ENCODE results near the gene VPS37C. TPM values are rescaled to one million over a fixed set of nuclear protein-coding genes. Genes with fewer than 3 reads are reported as not detected.

The VPS37C gene
- total RNA-seq, 1 donor from 2014 or later, result 15.8 TPM

DNA sequence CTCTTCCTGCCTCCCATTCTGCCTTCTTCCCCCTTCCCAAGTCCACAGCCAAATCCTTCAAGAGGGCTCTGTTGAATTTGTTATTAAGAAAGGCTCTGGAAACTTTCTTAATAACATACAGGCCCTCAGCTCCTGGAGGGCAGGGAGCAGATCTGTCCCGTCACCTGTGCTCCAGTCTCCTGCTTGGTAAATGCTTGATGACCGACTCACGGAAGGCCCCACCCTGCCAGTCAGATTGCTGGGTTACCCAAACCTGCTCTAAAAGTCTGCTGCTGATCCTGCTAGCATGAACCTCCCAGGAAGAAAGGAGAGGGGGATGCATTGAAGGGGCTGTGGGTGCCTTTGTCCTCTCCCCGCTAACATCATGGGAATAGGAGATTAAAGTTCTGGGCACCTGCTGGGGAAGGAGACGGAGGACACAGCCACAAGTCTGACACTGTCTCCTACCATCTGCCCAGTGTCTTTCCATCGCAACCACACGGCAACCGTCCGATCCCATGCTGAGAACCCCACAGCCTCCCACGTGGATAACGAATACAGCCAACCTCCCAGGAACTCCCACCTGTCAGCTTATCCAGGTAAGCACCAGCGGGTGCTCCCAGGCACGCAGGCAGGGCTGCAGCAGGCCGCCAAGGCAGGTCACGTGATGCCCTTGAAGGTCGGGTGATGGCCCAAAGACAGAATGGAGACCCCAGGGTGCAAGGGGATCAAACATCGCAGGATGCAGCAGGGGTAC, 36.5 kb downstream of the VPS37C start:
- intact Hi-C loops (cut with micrococcal nuclease), result no loop called here
- DNase-seq (no peak), ATAC-seq (no peak)

DNA sequence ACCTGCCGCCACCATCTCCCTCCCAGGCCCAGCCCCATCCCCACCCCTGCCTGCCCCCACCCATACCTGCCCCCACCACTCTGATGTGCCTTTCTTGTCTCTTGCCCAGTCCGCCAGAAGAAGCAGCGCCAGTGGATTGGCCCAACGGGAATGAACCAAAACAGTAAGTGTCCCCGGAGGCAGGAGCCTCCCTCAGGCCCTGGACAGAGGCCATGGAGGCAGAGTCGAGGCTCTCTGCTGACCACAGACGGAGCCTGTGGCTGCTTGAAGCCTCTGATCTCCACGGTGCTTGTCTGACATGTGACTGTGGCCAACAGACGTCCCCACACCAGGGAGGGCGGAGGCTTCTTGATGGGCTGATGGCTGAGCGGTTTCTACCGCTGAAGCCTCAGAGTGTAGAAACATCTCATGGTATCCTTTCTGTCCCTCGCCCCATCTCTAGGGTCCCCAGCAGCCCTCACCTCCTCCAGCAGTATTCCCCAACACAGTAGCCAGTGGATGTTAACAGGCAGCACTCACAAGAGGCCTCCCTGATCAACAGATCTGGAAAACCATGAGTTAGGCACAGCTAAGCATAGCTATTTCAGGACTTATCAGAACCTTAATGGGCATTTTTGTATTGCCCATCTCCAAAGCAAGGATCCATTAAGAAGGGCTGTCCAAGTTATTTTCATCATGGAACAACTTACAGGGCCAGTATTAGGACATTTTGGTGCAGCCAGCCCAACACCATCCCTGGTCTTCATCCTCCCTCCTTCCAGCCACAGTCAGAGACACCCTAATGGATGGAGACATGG, 37.3 kb downstream of the VPS37C start:
- intact Hi-C loops (cut with micrococcal nuclease), result no loop called here
- ATAC-seq (no peak), DNase-seq (no peak)

DNA sequence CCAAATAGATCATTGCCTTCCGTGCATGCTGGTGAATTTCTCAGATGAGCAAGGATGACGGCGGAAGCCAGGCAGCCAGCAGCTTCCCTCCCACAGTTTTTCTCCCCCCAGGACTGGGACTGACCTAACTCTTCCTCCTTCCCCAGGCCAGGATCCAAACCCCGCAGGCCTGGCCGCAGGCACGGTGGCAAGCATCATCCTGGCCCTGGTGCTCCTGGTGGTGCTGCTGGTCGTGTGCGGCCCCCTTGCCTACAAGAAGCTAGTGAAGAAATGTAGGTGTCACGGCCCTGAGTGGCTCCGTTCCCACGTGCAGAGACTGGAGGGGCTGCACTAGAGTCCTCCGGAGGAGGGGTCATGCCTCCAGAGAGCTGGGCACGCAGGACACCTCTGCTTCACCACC, 38.5 kb downstream of the VPS37C start:
- intact Hi-C loops (cut with micrococcal nuclease), result no loop called here
- DNase-seq (no peak), ATAC-seq (no peak)

DNA sequence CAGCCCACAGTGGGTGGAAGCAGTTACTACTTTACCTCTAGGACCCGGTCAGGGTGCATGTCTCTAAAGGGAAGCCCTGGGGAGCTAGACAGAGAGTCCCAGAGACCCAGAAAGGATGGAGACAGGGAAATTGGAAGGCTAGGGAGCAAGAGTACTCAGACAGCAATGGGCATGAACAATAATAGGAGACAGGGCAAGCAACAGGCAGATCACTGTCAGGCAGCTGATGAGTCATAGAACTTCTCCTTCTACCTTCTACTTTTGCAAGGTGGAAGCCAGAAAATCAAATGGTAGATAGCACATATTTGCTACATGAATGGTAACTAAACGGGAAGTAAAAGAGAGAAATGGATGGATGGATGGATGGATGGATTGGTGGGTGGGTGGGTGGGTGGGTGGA, 39.3 kb downstream of the VPS37C start:
- DNase-seq (no peak), ATAC-seq (no peak)
- intact Hi-C loops (cut with micrococcal nuclease), result no loop called here

DNA sequence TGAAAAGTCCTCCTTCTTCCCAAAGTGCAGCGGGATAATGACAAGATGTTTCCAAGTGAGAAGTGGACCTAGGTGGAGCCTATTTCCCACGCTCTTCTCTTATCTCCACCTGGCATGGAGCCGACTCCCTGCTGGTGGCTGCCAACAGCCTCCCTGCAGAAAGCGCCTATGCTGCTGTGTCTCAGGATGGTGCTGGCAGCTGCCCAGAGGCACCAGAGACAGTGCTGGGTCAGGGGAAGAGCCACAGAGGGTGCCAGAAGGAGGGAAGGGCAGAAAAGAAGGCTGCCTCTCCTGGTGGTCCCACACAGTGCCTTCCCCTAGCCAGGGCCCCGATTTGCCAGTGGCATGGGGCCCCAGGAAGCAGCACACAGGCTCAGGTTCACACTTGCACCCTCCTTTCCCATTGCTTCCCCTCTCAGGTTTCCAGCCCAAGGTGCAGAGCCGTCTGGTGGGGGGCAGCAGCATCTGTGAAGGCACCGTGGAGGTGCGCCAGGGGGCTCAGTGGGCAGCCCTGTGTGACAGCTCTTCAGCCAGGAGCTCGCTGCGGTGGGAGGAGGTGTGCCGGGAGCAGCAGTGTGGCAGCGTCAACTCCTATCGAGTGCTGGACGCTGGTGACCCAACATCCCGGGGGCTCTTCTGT, 39.9 kb downstream of the VPS37C start:
- DNase-seq (peak; percentile 79), ATAC-seq (peak; percentile 82)
- intact Hi-C loops (cut with micrococcal nuclease), result no loop called here

DNA sequence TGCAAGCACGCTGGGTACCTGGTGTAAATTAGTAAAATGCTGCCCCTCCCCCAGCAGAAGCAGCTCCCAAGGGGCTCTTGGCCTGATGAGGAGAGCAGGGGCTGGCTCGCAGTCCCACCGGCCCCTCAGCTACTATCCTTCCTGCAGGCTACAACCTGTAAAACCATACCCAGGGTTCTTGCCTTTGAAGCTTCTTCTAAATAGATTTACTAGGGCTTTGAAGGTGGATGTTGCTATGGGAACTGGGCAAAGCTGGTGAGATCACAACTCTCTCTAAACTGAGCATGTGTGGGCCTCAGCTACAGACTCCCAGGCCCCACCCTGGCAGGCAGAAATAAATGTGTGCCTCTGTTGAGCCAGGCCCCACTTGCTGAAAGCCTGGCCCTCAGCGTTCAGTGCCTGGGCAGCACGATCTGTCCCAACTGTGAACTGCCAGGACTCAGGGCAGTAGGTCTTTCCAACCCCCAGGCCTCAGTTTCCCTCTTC, 40.5 kb downstream of the VPS37C start:
- intact Hi-C loops (cut with micrococcal nuclease), result no loop called here
- ATAC-seq (peak; percentile 66), DNase-seq (no peak)

DNA sequence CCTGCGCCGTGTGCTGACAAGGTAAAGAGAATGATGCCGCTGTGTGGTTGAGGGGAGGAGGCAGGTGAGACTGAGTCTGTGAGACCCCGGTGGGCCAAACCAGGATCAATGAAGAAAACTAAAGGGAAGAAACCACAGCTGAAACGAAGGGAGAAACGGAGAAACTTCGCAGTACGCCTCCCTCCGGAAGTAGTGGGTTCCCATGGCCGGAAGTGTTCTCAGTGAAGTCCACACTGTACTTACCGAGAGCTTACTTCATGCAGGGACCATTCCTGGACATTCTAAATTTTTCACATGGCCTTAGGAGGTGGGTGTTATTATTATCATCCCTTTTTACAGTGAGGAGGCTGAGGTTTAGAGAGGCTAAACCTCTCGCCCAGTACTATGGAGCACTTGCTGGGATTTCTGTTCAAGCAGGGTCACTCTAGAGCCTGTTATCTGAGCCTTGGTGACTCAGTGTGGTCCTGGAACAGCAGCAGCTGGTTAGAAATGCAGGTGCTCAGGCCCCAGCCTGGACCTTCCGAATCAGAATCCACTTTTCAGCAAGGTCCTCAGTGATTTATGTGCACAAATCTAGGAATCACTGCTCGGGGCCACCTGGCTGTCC, 41.0 kb downstream of the VPS37C start:
- intact Hi-C loops (cut with micrococcal nuclease), result no loop called here
- DNase-seq (no peak), ATAC-seq (no peak)

DNA sequence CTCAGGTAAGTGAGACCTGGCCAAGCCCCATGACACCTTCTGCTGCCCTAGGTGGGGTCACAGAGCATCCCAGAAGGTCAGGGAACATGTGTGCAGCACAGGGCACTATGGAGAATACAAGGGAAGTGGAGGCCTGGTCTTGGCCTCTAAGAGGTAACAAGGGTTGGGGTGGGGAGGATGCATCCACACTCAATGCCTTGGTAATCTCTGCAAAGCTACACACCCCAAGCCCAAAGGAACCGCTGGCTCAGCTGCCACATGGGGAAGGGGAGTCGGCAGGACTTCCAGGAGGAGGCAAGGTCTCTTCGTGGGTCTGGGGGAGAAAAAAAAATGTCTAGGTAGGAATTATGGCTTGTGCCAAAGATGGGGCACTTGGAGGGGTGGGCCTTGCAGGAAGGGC, 41.7 kb downstream of the VPS37C start:
- ATAC-seq (no peak), DNase-seq (no peak)
- intact Hi-C loops (cut with micrococcal nuclease), result no loop called here

DNA sequence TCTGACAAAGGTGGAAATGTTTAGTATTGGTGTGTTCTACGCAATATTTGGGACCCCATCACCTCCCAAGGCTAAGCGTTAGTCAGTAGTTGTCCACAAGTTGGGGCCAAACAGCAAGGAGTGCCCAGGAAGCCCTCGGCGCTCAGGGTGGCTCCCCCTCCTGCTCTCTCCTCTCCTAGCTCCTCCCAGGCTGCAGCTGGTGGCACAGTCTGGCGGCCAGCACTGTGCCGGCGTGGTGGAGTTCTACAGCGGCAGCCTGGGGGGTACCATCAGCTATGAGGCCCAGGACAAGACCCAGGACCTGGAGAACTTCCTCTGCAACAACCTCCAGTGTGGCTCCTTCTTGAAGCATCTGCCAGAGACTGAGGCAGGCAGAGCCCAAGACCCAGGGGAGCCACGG, 42.2 kb downstream of the VPS37C start:
- ATAC-seq (no peak), DNase-seq (no peak)
- intact Hi-C loops (cut with micrococcal nuclease), result no loop called here

DNA sequence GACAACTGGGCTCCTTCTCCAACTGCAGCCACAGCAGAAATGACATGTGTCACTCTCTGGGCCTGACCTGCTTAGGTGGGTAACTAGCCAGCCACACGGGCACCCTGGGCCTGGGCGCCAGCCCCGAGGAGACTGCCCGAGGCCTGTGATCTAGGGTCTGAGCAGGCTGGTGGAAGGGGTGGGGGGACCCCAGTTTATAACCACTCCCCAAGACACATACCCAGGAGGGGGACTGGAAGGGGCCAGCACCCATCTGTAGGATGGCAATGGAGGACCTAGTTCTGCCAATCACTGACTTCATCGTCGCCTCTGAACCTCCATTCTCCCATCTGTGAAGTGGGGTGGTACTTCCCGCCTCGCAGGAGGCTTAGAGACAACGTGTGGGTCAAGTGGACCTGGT, 42.8 kb downstream of the VPS37C start:
- intact Hi-C loops (cut with micrococcal nuclease), result no loop called here
- DNase-seq (no peak), ATAC-seq (no peak)

DNA sequence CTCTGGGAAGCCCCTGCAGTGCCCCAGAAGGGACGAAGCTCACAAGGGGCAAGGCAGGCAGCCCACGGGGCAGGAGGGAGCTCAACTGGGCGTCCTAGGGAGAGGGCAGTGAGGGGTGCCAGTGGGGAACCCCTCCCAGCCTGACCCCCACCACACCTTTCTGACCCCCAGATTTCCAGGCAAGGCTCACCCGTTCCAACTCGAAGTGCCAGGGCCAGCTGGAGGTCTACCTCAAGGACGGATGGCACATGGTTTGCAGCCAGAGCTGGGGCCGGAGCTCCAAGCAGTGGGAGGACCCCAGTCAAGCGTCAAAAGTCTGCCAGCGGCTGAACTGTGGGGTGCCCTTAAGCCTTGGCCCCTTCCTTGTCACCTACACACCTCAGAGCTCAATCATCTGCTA, 43.2 kb downstream of the VPS37C start:
- intact Hi-C loops (cut with micrococcal nuclease), result no loop called here
- ATAC-seq, result no peak
- DNase-seq, result no peak

DNA sequence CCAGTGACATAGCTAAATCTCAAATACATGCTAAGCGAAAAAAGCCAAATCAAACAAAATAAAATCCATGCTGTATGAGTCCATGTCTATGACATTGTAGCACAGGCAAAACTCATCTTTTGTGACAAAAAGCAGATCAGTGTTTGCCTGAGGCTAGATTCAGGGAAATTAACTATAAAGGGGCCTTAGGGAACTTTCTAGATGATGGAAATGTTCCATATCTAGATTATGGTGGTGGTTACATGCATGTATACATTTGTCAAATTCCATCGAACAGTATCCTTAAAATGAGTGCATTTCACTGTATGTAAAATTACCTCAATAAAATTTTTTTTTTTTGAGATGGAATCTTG, 44.1 kb downstream of the VPS37C start:
- DNase-seq (no peak), ATAC-seq (no peak)
- intact Hi-C loops (cut with micrococcal nuclease), result no loop called here

DNA sequence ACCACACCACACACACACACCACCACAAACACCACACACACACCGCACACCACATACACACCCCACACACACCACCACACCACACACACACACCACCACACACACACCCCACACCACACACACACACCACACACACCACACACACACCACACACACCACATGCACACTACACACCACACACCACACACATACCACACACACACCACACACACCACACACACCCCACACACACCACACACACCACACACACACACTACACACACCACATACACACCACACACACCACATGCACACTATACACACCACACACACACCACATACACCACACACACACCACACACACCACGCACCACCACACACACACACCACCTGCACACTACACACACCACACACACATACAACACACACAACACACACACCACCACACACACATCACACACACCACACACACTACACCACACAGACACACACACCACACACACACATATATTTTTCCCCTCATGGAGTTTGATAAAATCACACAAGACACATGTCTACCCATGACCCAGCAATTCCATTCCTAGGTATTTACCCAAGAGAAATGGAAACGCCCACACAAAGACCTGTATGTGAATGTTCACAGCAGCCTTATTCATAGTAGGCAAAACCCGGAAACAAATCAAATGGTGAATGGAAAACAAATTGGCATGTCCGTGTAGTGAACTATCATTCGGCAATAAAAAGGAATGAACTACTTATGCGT, 44.6 kb downstream of the VPS37C start:
- DNase-seq, result no peak
- no peak for ATAC-seq
- intact Hi-C loops (cut with micrococcal nuclease), result no loop called here

DNA sequence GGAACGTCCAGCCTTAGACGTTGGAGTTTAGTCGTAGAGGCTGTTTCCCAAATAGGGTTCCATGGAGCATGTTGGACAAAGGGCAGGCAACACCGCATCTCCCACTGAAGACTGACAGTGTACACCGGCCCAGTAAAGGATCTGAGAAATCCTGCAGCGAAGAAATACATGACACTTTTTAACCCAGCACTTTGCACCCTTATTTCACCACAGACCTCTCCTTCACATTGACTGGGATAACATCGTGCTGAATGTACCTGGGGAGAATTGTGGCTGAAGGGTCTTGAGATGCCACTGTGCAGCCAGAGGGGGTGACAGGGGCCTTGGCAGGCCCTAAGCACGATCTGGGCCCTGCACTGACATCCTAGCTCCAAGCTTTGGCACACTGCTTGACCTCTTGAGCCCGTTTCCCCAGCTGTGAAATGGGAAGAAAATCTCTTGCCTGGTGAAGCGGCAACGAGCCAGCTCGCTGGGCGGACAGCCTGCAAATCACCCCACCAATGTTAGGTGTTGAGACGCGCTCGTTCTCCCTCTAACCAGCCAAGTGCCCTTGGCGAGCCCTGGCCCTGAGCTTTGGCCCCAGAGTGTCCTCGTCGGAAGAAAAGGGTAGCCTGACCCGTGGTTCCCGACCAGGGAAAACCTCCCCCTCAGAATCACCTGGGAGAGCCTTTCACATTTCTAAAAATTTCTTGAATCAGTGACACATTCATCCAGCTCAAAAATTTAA, 45.6 kb downstream of the VPS37C start:
- DNase-seq (no peak), ATAC-seq (no peak)
- intact Hi-C loops (cut with micrococcal nuclease), result no loop called here

DNA sequence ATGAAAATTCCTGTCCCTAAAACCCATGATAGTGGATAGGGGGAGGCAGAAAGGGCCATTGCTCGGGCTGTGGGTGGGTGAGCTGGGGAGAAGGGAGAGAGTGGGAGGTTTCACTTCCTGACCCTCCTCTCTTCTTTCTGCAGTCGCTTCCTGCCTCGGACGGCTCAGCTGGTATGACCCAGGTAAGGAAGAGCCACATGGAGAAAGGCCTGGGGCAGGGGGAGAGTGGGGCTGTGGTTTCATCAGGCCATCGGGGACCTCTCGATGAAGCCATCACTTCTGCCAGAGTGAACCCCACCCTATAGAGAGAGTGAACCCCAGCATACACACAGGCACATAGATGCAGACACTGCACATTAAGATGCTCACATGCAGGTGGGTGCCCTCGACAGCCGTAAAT, 46.3 kb downstream of the VPS37C start:
- DNase-seq (no peak), ATAC-seq (no peak)
- intact Hi-C loops (cut with micrococcal nuclease), result no loop called here

DNA sequence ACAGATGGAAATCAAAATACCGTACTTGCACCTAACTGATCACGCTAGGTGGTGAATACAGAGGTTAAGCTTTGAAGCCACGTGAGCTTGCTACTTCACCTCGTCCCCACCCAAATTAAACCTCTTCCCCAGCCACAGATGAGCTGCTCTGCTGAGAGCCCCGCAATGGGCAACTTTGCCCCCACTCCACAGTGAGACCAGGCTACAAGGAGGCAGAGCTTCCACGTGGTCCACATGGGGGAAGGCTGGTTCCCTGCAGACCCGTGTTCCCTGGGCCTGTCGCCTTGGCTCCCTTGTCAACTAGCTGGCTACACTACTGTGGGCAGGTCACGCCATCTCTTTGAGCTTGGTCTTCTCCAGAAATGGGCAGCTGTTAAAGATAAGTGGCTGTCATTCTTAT, 48.0 kb downstream of the VPS37C start:
- ATAC-seq (no peak), DNase-seq (no peak)
- intact Hi-C loops (cut with micrococcal nuclease), result no loop called here

DNA sequence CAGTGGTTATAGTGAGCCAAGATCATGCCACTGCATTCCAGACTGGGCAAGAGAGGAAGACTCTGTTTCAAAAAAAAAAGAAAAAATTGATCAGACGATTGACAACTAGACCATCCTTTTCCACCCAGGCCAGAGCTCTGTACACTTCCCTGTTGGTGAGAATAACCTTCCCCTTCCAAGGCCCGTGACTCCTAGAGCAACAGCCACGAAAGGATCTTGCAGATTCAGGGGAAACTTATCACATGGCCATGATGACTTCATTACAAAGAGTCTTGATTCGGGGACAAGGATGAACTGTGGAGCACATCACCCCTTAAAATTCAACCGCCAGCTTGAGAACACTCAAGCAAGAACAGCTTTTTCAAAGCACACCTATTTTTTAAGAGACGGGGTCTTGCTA, 48.7 kb downstream of the VPS37C start:
- intact Hi-C loops (cut with micrococcal nuclease), result no loop called here
- ATAC-seq (no peak), DNase-seq (no peak)

DNA sequence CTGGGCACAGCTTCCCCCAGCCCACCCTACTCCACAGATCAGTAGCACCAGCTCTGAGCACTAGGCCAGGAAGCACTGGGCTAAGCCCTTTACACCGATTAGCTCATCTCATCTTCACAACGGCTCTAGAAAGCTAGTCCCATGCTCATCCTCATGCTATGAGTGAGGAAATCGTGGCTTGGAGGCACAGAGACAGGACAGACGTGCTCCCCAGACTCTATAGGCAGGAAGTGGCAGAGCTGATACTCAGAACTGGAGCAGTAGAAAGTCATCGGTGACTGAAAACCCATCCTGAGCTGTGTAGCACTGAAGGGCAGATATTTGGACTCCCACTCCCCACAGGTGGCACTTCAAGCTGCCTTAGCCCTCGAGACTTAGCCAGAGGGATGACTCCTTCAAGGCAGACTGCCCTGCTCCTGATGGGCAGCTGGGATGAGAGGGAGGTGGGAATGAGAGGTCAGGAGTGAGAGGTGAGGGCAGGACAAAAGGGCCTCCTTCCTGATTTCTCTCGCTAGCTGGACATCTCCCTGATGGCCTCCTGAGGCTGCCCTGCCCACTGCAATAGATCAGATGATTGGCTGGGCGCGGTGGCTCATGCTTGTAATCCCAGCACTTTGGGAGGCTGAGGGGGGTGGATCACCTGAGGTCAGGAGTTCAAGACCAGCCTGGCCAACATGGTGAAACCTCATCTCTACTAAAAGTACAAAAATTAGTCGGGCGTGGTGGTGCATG, 49.3 kb downstream of the VPS37C start:
- no peak for ATAC-seq
- intact Hi-C loops (cut with micrococcal nuclease), result no loop called here
- no peak for DNase-seq
